ENCODE data around the gene POLE2.
"Not testable (repeated sequence)": the region's sequence is repeated elsewhere in the genome, so short reads cannot be mapped to it uniquely, and the experiment has no call there.

The POLE2 gene

DNA sequence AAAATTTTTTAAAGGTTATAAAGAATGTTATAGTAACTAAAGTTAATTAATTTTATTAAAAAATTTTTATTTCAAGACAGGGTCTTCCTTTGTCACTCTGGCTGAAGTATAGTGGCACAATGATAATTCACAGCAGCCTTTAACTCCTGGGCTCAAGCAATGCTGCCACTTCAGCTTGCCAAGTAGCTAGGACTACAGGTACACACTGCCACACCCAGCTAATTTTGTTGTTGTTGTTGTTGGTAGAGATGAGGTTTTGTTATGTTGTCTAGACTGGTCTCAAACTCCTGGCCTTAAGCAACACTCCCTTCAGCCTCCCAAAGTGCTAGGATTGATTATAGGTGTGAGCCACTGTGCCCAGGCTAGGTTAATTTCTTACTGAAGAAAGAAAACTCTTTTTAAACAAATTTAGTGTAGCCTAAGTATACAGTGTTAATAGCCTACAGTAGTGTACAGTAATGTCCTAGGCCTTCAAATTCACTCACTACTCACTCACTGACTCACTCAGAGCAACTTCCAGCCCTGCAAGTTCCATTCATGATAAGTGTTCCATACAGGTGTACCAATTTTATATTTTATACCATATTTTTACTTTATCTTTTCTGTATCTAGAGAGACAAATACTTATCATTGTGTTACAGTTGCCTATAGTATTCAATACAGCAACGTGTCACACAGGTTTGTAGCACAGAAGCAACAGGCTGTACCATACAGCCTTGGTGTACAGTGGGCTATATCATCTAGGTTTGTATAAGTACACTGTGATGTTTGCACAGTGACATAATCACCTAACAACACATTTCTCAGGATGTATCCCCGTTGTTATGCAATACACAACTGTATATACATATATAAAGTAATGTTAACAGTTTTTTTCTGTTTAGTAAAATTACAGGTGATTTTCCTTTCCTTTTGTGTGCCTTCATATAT lies 28.2 kb downstream of the POLE2 start:
- DNase-seq (ENCODE audit: low spot score), result no peak

GRCh38 chr14:49657500-49657899 lies 30.5 kb downstream of the POLE2 start:
- not testable (repeated sequence) for DNase-seq (ENCODE audit: low spot score)

DNA sequence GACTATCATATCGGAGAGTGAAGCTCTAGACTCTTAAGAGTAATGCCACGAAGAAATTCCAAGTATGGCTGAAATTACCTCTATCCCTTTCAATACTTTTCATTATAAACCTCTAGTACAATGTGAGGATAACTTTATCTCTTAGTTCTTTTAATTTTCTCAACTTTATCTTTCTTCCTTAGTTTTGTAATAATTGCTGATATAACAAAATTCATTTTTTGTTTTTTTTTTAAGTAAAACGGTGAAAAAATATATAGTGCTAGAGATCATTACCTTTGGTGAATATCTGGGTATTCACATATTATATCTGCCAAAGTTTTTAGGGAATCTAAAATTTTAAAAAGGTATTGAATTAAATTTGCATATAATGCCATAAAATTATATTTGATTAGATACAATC lies 33.5 kb downstream of the POLE2 start:
- DNase-seq (ENCODE audit: low spot score), result no peak

DNA sequence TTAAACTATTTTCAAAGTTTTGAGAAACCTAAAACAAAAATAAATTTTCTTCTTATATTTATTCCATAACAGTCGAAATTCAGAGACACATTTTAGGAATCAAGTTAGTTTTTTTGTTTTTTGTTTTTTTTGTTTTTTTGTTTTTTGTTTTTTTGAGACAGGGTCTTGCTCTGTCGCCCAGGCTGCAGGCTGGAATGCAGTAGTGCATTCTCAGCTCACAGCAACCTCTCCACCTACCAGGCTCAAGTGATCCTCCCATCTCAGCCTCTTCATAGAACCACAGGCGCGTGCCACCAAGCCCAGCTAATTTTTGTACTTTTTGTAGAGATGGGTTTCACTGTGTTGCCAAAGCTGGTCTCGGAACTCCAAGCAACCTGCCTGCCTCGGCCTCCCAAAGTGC lies 34.5 kb downstream of the POLE2 start:
- no peak for DNase-seq (ENCODE audit: low spot score)

DNA sequence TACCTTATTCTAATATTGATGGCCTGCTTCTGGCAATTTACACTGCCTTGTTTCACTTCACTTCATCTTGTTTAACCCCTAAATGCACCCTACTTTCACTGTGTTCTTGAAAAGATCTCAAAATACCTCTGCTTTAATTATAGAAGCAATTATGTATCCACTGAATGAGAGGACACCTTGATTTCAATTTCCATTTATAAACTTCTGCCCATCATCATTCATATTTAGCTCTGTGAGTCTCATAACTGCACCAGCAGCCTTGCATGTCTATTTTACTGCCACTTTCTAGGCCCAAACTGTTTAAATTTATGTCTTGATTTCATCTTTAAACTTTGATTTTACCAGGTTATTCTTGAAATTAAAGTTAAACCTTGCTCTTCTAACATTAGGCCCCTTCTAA lies 45.9 kb downstream of the POLE2 start:
- no peak for DNase-seq (ENCODE audit: low spot score)

GRCh38 chr14:49641697-49642129 lies 46.3 kb downstream of the POLE2 start:
- no peak for DNase-seq (ENCODE audit: low spot score)

- DNase-seq (ENCODE audit: low spot score), result no peak
These were observed 47.2 kb downstream of the POLE2 start for GRCh38 chr14:49640540-49641417.

GRCh38 chr14:49637534-49638078 lies 50.4 kb downstream of the POLE2 start:
- DNase-seq (ENCODE audit: low spot score), result no peak

DNA sequence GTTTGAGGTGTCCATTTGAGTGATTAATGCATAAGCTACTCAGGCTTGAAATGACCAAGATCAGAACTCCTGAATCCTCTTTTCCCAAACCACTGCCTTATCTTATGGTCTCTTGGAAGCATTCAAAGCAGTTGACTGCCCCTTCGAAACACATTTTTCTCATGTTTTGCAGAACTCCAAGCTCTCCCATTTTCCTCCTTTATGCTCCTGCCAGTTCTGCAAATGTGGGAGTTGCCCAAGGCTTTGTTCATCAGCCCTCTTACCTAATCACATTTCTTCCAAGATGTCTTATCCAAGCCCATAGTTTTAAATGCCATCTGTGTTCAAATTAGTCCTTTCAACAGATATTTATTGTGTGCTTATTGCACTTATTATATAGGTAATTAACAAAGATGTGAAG lies 51.1 kb downstream of the POLE2 start:
- no peak for DNase-seq (ENCODE audit: low spot score)

DNA sequence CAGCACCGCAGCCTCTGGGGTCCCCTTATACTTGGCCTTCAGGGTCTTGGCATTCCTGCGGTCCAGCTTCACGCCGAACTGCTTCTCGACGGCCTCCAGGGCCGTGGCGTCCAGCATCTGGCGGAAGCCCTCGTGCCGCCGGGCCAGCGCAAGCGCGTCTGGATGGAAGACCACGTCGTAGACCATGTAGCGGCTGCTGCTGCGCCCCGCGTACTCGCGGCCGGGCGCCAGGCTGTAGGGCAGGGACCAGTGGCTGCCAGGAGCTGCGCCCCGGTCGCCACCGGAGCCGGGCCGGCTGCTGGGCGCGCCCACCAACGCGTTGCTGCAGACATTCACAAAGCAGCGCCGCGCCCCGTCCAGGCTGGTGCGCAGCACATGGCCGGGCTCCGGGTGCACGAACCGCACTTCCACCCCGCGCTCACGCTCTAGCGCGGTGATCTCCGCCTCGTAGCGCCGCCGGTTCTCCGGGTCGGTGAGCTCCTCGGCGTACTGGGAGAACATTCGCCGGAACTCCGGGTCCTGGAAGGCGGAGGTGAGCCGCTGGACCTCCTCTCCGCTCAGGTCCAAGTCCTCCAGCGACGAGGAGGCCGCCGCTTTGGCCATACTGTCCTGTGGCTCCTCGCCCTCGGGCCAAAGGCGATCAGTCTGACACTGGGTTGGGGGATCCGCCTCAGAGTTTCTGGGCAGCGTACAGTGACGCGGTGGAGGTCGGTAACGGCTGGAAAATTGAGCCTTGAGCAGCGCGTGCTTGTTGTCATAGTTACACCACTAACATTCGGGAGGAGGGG lies 53.3 kb downstream of the POLE2 start, which contains the start of gene DNAAF2:
Gene DNAAF2, minus strand, starts transcription at position 698 of the 788 bp plus-strand sequence. Its CDS starts 95 bp downstream, at position 603.
- DNase-seq (ENCODE audit: low spot score), result peak; percentile 88

DNA sequence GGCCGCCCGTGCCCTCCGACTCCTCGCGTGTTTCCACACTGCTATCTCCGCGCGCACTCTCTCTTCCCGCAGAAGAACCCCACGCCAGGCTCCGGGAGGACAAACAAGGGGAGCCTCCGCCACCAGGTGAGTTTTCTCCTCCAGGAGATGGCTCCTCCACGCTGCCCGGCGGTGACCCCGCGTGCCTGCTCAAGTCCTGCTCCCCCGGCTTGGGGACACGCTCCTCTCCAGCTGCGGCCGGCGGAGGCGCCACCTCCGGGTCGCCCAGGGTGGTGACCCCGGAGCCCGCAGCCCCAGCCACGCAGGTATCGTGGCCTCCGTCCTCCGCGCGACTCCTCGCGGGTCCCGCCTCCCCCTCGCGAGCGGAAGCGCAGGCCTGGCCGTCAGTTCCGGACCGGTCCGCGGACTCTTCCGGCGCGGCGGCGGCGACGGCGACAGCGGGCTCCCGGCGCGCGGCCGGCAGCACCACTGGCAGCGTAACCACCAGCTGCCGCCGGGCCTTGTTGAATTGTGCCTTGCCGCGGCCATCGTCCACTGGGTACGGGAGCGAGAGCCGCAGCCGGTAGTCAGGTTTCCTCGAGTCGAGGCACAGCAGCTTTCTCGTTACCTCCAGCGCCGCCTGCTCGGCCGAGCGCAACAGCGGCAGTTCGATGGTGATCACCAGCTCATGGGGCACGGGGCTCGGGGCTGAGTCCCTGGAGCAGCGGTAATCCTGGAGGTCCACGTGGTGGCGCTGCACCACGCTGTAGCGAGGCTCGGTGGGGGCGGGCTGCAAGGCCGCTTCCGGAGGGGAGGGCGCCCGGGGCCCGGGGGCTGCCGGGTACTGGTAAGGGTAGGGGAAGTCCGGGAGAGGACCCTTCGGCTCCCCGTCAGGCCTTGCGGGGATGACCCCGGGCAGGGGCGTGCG lies 54.1 kb downstream of the POLE2 start:
- peak; percentile 94 for DNase-seq (ENCODE audit: low spot score)

DNA sequence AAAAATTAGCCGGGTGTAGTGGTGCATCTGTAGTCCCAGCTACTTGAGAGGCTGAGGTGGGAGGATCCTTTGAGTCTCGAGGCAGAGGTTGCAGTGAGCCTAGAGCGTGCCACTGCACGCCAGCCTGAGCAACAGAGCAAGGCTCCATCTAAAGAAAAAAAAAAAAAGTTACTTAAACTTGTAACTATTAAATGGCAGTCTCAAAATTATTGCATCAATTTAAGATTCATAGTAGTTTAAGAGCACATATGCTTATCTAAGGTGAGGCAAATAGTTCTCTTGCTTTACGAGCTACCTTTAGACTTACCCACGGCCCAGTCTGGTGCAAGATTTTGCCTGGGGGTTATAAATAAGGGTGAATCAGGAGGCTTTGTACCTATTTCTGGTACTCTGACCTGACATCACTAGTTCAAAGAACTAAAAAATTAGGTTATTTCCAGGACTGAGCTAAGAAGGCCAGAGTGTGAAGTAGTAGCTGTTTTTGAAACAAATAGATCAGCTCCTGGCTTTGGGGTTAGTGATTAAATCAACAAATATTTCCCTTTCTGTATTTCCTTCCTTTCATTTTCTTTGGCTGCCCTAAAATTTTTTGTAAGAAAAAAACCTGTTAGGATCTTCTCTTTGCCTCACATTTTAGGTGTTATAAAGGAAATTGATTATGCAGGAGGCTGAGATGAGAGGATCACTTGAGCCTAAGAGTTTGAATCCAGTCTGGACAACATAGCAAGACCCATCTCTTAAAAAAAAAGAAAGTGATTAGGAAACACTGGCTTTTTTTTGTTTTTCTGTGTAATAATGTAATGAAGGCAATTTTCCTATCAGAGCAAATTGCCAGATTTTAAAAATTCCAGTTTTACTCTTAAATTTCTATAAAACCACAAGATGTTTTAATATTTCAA lies 63.8 kb downstream of the POLE2 start:
- no peak for DNase-seq (ENCODE audit: low spot score)

GRCh38 chr14:49623387-49623786 lies 64.6 kb downstream of the POLE2 start:
- peak; percentile 40 for DNase-seq (ENCODE audit: low spot score)

- peak; percentile 57 for DNase-seq (ENCODE audit: low spot score)
These were observed 65.9 kb downstream of the POLE2 start for GRCh38 chr14:49622022-49622607.

- DNase-seq (ENCODE audit: low spot score), result peak; percentile 80
These were observed 66.7 kb downstream of the POLE2 start for GRCh38 chr14:49621114-49621881.

DNA sequence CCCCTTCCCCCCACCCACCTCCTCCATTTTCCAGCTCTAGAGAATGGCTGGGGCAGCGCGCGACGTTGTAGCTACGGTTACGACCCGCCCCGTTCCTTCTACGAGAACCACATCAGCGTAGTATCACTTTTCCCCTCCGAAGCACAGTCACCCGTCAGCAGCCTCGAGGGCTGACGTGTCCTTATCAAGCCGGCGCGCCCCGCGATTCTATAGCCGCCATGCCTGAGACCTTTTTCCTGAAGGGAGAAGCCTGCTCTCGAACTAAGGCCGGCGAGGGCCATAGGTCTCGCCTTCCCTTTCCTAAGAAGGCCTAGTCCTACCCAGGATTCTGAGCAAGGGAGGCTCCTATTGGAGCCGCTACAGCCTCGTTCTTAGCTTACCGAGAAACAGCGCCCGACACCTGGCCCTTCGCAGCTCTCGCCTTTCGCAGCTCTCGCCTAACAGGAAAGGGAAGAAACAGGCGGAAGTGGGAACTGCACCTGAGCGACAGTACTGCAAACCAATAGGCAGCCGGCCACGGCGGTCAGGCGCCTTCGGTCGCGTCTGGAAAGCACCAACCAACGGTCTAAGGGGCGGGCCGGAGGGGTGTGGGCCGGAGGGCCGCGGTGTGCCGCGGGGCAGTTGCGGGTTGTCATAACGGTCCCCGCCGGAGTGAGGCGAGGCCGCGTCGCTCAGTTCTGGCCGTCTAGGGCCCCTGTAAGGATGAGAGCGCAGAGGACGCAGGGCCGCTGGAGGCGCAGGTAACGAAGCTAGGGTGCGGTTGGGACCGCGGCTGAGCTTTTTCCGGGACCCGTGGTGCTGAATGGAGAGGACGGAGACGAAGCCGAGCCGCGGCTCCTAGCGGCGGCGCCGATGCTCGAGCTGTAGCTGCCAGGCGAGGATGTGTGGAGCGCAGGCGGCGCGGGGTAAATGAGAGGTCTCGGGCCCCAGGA lies 67.6 kb downstream of the POLE2 start, which contains the start of the genes MGAT2 and RPL36AL:
Gene MGAT2, plus strand, starts transcription at position 618 of the 932 bp plus-strand sequence. CDS start 470 bp downstream, outside the sequence.
Gene RPL36AL, minus strand, starts transcription at position 445 of the 932 bp plus-strand sequence. CDS start 1,522 bp downstream, outside the sequence.
- DNase-seq (ENCODE audit: low spot score), result peak; percentile 98

DNA sequence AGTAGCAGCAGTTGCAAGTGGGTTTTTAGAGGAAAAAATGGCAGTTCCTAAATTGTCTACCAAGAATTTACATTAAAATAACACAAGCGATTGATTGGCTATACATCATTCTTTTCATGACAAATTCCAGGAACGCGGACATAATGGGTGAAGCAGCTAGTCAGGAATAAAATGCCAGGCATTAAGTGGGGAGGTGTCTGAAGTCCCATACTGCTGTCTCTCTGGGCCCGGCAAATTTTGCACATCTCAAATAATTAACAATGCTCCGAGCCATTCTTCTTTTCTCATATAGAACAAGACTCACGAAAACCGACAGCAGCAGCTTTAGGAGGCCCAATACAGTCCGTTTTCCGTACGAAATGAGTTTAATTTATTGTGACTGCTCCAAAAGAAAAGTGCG lies 68.3 kb downstream of the POLE2 start:
- DNase-seq (ENCODE audit: low spot score), result peak; percentile 36
